Stimulated activated CD4-positive, alpha-beta T cell treated with anti-CD3 and anti-CD28 coated beads, Interleukin-12 subunit alpha, Interleukin-12 subunit beta, amount 100 ng/mL, for 24 hours (primary cell): ENCODE measurements around the gene CAMTA1.
"Not testable (repeated sequence)": the region's sequence is repeated elsewhere in the genome, so short reads cannot be mapped to it uniquely, and the experiment has no call there.

ENCODE experiments used
- DNase-seq, 2 experiments: peaks; one replicate each; pipeline ENCODE4 v3.0.0-alpha.2; 2020; ENCODE audit warnings: low read depth in 2 of 2

CAMTA1 gene

GRCh38 chr1:7769673-7770412 is 984.6 kb downstream of the CAMTA1 start:
- DNase-seq: no peak

DNA sequence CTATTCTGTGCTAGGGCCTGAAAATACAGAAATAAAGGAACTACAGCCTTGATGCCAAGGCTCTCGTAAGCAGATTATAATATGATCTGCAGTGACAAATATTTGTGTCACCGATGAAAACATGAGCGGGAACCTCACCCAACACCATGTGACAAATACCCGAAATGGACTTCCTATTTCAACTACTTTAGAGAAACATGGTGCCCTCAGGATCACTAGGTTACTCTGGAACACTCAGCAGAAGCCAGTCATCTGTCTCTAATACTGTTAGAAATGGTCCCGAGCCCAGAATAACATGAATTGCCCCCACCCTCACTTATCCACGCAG is 985.4 kb downstream of the CAMTA1 start:
- peak in 1 of 2 experiments; percentile 4 for DNase-seq

DNA sequence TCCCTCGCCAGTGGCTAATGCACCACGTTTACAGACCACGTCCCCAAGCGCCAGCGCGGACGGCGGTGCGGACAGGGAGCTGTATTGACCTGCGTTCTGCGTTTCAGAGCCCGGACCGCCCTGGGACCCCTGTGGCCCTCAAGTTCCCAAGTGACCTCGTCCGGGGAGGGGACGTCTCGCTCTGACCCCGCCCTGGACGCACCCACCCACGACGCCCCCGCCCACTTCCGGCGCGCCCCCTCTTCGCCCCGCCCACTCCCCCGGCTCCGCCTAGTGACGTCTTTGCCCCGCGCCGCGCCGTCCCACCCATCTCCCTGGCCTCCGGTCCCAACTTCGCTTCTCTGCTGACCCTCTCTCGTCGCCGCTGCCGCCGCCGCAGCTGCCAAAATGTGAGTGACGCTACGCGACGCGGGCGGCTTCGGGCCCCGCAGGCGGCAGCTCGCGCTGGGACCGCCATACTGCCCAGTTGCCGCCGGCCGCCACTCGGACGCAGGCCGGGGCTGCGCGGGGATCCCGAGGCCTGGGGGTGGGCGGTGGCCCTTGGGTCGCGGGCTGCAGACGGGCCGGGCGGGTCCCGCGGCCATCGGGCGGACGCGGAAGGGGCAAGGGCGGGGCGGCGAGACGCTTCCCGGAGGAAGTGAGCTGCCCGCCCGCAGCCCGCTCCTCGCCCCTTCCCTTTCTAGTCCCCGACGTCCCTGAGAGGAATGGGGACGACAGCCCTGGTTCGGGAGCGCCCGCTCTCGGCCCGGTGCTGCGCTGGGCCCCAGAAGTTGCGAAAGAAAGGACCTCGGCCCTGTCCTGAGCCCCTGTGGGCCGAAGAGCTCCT is 986.0 kb downstream of the CAMTA1 start, which contains the start of gene VAMP3:
VAMP3 (plus strand) TSS at position 300 of the 826 bp plus-strand sequence; CDS start at position 388, 88 bp downstream.
- peak; percentile 81 to 83 for DNase-seq

GRCh38 chr1:7771823-7772299 is 986.6 kb downstream of the CAMTA1 start:
- no peak for DNase-seq

GRCh38 chr1:7777591-7777990 is 992.3 kb downstream of the CAMTA1 start:
- DNase-seq: no peak

GRCh38 chr1:7778133-7778628 is 992.9 kb downstream of the CAMTA1 start:
- DNase-seq: no peak

DNA sequence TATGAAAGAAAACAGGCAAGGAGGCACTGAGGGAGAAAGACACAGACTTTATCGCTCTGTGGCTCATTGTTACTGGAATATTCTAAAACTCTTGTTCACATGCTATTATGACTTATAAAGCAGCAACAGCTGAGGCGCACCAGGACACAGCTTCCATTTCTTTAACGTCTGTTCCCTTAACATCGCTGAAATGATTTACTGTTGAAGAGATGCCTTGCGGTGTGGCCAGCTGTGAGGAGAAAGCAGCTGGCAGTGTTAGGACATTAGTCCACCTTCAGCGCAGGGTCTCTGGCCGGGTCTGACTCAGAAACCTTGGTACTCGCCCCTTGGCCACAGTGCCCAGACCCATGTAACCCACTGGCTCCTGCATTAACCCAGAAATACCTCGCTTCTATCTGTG is 995.7 kb downstream of the CAMTA1 start:
- no peak for DNase-seq

GRCh38 chr1:7781501-7781900 is 996.2 kb downstream of the CAMTA1 start:
- DNase-seq: no peak

DNA sequence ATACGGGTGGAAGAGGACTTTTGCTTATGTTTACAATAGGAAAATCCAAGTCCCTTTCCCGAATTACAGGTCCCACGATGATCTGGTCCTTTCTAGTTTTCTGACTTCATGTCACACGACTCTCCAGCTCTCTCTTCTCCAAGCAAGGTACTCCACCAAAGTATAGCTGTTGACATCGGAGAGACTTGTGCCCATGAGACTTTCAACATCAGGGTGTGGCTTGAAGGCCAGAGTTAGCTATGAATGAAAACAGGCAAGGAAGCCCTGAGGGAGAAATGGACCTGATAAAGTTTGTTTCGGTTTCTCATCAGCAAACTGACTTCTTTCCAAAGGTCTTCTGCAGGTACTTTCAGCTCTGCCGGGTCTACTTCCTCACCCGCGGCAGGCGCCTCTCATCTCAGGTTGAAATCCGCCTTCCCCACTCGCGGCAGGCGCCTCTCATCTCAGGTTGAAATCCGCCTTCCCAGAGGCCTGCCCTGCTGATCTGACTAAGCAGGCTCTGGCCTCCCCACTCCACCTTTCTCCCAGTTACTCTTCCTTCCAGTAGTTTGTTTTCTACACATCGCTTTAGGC is 996.8 kb downstream of the CAMTA1 start:
- DNase-seq: no peak

- DNase-seq: peak in 1 of 2 experiments; percentile 27
Observed at GRCh38 chr1:7783178-7783711, 998.0 kb downstream of the CAMTA1 start.

GRCh38 chr1:7783826-7784491 is 998.7 kb downstream of the CAMTA1 start, which contains the start of gene PER3:
PER3 (plus strand) TSS chr1:7784291; CDS start chr1:7784878, 587 bp downstream.
- DNase-seq: peak; percentile 73 to 83

DNA sequence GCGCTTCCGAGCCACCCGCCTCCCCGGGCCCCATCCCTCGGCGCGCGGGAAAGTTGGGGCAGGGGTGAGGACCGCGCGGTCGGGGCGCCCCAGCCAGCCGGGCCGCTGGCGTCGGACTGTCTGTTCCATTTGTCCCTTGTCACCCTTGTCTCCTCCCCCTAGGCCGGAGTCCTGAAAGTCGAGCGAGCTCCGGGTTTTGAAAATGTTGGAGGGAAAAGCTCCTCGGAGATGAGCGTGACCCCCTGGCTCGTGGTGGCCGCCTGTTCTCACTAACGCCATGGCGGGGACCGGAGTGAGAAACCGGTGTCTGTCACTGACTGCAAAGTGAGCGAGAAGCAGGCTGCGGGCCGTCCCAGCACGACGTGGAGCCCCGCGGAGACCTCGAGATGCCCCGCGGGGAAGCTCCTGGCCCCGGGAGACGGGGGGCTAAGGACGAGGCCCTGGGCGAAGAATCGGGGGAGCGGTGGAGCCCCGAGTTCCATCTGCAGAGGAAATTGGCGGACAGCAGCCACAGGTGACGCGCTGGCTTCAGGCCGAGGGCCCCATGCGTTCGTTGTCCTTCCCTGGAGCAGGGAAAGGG is 999.3 kb downstream of the CAMTA1 start:
- no peak for DNase-seq

DNA sequence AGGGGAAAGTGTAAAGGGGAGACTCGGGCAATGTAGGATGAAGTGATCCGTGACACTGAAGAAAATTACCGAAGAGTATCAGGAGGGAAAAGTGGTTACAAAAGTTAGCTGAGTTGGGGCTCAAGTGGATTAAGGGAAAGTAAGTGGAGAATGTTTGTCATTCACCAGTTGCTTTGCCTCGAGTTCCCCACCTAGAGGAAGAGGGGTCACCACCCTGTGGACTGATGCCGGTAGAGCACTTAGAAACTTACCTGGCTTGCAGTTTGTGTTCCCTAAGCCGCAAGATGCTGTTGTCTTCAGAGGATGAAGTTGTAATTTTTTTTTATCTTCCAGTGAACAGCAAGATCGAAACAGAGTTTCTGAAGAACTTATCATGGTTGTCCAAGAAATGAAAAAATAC is 999.9 kb downstream of the CAMTA1 start:
- DNase-seq: no peak

DNA sequence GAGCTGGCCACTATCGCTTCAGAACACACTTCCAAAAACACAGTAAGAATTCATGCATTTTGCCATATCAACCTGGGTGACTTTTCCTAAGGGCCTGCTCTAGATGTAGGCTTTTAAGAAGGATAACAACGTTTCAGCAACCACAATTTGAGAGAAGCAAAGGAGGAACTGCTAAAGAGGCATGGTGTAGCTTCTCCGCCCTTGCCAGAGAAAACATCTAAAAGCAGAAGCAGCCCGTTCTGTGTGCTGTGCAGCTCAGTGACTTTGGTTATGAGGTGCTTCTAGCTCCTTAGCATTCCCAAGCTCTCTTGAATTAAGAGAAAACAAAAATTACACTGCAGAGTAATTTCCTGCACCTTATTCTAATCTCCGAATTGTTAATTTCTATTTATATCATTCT is 1001.5 kb downstream of the CAMTA1 start:
- DNase-seq: no peak

DNA sequence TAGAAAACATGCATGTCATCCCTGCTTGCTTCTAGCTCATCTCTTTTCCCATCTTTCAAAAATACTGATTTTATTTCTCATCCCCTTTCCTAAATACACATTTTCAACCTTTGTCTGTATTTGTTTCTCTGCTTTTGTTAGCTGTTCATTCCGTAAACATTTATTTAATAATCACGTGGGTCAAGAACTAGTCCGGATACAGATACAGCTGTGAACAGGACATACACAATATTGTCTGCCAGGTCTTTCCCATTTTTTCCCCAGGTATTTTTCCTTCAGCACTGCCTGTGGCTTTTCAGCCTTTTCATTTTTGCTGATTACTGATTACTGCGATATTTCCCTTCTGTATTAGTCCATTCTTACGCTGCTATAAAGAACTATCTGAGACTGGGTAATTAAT is 1004.6 kb downstream of the CAMTA1 start:
- DNase-seq: no peak

DNA sequence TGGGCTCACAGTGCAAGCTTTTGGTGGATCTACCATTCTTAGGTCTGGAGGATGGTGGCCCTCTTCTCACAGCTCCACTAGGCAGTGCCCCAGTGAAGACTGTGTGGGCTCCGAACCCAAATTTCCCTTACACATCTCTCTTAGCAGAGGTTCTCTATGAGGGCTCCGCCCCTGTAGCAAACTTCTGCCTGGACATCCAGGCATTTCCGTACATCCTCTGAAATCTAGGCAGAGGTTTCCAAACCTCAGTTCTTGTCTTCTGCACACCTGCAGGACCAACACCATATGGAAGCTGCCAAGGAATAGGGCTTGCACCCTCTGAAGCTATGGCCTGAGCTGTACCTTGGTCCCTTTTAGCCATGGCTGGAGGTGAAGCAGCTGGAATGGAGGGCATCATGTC is 1005.8 kb downstream of the CAMTA1 start:
- DNase-seq: not testable (repeated sequence)

DNA sequence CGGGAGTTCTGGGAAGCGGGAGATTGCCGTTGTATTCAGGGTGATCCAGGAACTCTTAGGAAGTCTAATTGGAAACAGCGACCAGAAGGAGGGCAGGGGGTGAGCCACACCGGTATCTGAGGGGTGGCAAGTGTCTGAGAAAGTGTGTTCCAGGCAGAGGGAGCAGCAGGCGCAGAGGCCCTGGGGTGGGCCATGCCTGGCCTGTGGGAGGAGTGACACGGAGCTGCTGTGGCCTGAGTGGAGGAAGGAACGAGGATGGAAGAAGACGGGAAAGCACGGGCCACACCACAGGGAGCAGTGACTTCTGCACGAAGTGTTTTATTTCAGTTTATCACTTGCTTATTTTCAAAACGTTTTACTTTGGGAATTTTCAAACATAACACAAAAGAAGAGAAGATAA is 1010.2 kb downstream of the CAMTA1 start:
- no peak for DNase-seq

GRCh38 chr1:7805460-7805859 is 1020.2 kb downstream of the CAMTA1 start:
- no peak for DNase-seq

DNA sequence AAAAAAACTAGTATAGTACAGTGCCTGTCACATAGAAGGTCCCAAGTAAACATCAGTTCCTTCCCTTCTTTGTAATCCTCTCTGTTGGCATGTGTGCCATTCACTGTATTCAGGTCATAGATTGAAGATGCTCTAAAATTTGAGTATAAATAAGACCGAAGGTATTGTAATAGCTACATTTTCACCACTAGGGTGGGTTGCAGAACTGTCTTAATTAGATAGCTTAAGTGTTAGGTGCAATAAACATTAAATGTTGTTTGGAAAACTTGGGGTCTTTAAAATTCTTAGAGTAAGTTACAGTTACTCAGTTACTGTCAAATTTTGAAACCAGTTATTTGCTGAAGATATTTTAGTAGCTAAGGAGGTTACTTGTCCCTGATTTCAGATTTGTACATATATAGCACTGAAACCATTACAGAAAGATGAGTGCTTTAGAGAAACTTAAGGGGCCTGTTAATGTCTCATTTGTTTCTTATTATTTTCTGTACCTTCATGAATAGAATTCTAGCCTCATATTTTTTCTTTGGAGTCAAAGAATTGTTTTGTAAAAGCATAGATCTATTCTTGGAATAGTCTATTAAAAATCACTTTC is 1023.1 kb downstream of the CAMTA1 start:
- DNase-seq: no peak

DNA sequence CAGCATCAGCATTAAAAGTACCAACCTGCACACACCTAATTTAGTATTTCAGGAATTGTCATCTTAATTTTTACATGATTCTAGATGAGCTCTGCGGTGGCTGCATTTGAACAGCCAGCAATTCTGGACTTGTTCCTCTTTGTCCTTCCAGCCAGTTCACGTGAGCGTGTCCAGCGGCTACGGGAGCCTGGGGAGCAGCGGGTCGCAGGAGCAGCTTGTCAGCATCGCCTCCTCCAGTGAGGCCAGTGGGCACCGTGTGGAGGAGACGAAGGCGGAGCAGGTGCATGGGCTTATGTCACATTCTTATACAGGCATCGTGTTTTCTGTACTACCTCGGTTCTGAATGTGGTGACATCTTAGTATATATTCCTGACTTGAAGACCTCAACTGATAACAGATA is 1024.5 kb downstream of the CAMTA1 start:
- no peak for DNase-seq

GRCh38 chr1:7810395-7810794 is 1025.1 kb downstream of the CAMTA1 start:
- peak in 1 of 2 experiments; percentile 12 for DNase-seq
